IMR-90 (cell line): ENCODE measurements around the gene DNAJB5. TPM values are rescaled to one million over a fixed set of nuclear protein-coding genes. Genes with fewer than 3 reads are reported as not detected.

ENCODE experiments used
- ATAC-seq: fragments of 200-7000 bp; cut with Tn5 transposase; 2 replicates; pipeline ENCODE4 v1.9.1; 2020; ENCODE audit warnings: low read depth, mild to moderate bottlenecking, moderate library complexity
- BruUV-seq: library from RNA; stranded (reverse); fragments of 400-500 nt; replicated peaks from 2 replicates; lab custom pipeline; 2021; lab: Mats Ljungman, UMichigan
- CTCF ChIA-PET: fragments of 300-600 bp; formaldehyde crosslinking; extraction: SDS; loops from one replicate; lab custom pipeline; 2021; ENCODE audit warnings: antibody characterized with exemption; lab: Yijun Ruan, JAX
- POLR2A ChIA-PET: fragments of 300-600 bp; sonication (Branson Sonifier 250); formaldehyde crosslinking; loops from one replicate; lab custom pipeline; 2022; ENCODE audit warnings: antibody characterized with exemption; ENCODE audit not compliant: unreplicated experiment; lab: Charles Lee
- DNase-seq: peaks from one replicate; pipeline ENCODE4 v3.0.0; 2013
- H2AFZ ChIP-seq: replicated peaks from 2 replicates; pipeline ENCODE3; 2013; ENCODE audit warnings: low read length, mild to moderate bottlenecking; ENCODE audit not compliant: poor library complexity
- H2AK5ac ChIP-seq: 2 replicates; pipeline ENCODE4 v1.6.1; 2013; ENCODE audit warnings: low read depth, low read length, inconsistent platforms
- H2AK9ac ChIP-seq: replicated peaks from 2 replicates; pipeline ENCODE3; 2013; ENCODE audit warnings: mild to moderate bottlenecking, low read depth, low read length, moderate library complexity; ENCODE audit not compliant: poor library complexity
- H2BK120ac ChIP-seq: 2 replicates; pipeline ENCODE4 v1.6.1; 2013; ENCODE audit warnings: low read depth, low read length, inconsistent platforms
- H2BK15ac ChIP-seq: 3 replicates; pipeline ENCODE4 v1.6.1; 2013; ENCODE audit warnings: low read depth, low read length, inconsistent platforms
- H2BK20ac ChIP-seq: 2 replicates; pipeline ENCODE4 v1.6.1; 2013; ENCODE audit warnings: low read depth, mild to moderate bottlenecking, inconsistent platforms, low read length, moderate library complexity
- H2BK5ac ChIP-seq: 2 replicates; pipeline ENCODE4 v1.6.1; 2013; ENCODE audit warnings: mild to moderate bottlenecking, low read depth, low read length, inconsistent platforms; ENCODE audit not compliant: poor library complexity, severe bottlenecking
- H3K14ac ChIP-seq: replicated peaks from 2 replicates; pipeline ENCODE4 v1.6.1; 2013; ENCODE audit warnings: low read depth, low read length, inconsistent platforms
- H3K18ac ChIP-seq: 2 replicates; pipeline ENCODE4 v1.6.1; 2013; ENCODE audit warnings: low read depth, low read length, control low read depth
- H3K23ac ChIP-seq: 2 replicates; pipeline ENCODE4 v1.6.1; 2013; ENCODE audit warnings: low read depth, low read length, inconsistent platforms
- H3K27ac ChIP-seq: 2 replicates; pipeline ENCODE4 v1.5.1; 2013; ENCODE audit warnings: mild to moderate bottlenecking, control low read depth, low read length; ENCODE audit not compliant: insufficient read depth
- H3K27me3 ChIP-seq: 2 replicates; pipeline ENCODE4 v1.6.1; 2013; ENCODE audit warnings: low read length; ENCODE audit not compliant: control insufficient read depth, insufficient read depth
- H3K36me3 ChIP-seq: 2 replicates; pipeline ENCODE4 v1.6.1; 2013; ENCODE audit warnings: low read length, mixed read lengths; ENCODE audit not compliant: control insufficient read depth, insufficient read depth
- H3K4ac ChIP-seq: 2 replicates; pipeline ENCODE4 v1.6.1; 2013; ENCODE audit warnings: low read depth, low read length, inconsistent platforms
- H3K4me1 ChIP-seq: 2 replicates; pipeline ENCODE4 v1.6.1; 2013; ENCODE audit warnings: low read length, mixed read lengths; ENCODE audit not compliant: control insufficient read depth, insufficient read depth
- H3K4me2 ChIP-seq: 2 replicates; pipeline ENCODE4 v1.6.1; 2013; ENCODE audit warnings: low read depth, mild to moderate bottlenecking, control low read depth, low read length, moderate library complexity
- H3K4me3 ChIP-seq: 2 replicates; pipeline ENCODE4 v1.5.1; 2013; ENCODE audit warnings: low read depth, mild to moderate bottlenecking, control low read depth, low read length, moderate library complexity; ENCODE audit not compliant: insufficient read depth
- H3K56ac ChIP-seq: 2 replicates; pipeline ENCODE4 v1.6.1; 2013; ENCODE audit warnings: low read length, inconsistent platforms; ENCODE audit not compliant: insufficient read depth; ENCODE audit errors: extremely low read depth
- H3K79me1 ChIP-seq, 2 experiments: 2 replicates each; pipeline ENCODE4 v1.6.1; 2013; ENCODE audit warnings: low read length in 2 of 2, inconsistent platforms in 1 of 2, low read depth in 1 of 2
- H3K9ac ChIP-seq: 2 replicates; pipeline ENCODE4 v1.6.1; 2013; ENCODE audit warnings: low read depth, low read length, control low read depth
- H3K9me1 ChIP-seq: 2 replicates; pipeline ENCODE4 v1.6.1; 2013; ENCODE audit warnings: low read length, inconsistent platforms; ENCODE audit not compliant: insufficient read depth
- H3K9me3 ChIP-seq: 2 replicates; pipeline ENCODE4 v1.6.1; 2013; ENCODE audit warnings: low read length; ENCODE audit not compliant: control insufficient read depth, insufficient read depth
- H4K20me1 ChIP-seq: 2 replicates; pipeline ENCODE4 v1.6.1; 2013; ENCODE audit warnings: low read length, inconsistent platforms; ENCODE audit not compliant: insufficient read depth
- H4K5ac ChIP-seq: 2 replicates; pipeline ENCODE4 v1.6.1; 2013; ENCODE audit warnings: mild to moderate bottlenecking, low read depth, low read length, control low read depth
- H4K8ac ChIP-seq, 2 experiments: 2 replicates each; pipeline ENCODE4 v1.6.1; 2013; ENCODE audit warnings: low read depth in 2 of 2, low read length in 2 of 2, control low read depth in 1 of 2, inconsistent platforms in 1 of 2
- H4K91ac ChIP-seq: 2 replicates; pipeline ENCODE4 v1.6.1; 2013; ENCODE audit warnings: low read depth, low read length, inconsistent platforms; ENCODE audit not compliant: insufficient read depth
- BHLHE40 ChIP-seq: fragments of 150-350 bp; IDR thresholded peaks from 2 replicates; pipeline ENCODE4 v1.6.1; 2016; ENCODE audit warnings: mild to moderate bottlenecking, low read depth, low read length
- CEBPB ChIP-seq: IDR thresholded peaks from 2 replicates; pipeline ENCODE4 v1.6.1; 2012; ENCODE audit warnings: low read depth, low read length, improper control_type of control experiment
- CHD1 ChIP-seq: IDR thresholded peaks from 2 replicates; pipeline ENCODE4 v1.6.1; 2012; ENCODE audit warnings: low read depth, low read length, improper control_type of control experiment
- CTCF ChIP-seq: conservative IDR thresholded peaks from 2 replicates; pipeline ENCODE4 v1.5.1; 2012; ENCODE audit warnings: mild to moderate bottlenecking, low read depth, low read length, improper control_type of control experiment
- ELK1 ChIP-seq: fragments of 150-350 bp; IDR thresholded peaks from 2 replicates; pipeline ENCODE4 v1.6.1; 2016; ENCODE audit warnings: low read depth, mild to moderate bottlenecking, low read length, moderate library complexity, borderline replicate concordance
- FOS ChIP-seq: fragments of 150-350 bp; IDR thresholded peaks from 2 replicates; pipeline ENCODE4 v1.6.1; 2016; ENCODE audit warnings: low read depth, low read length
- MAFK ChIP-seq: IDR thresholded peaks from 2 replicates; pipeline ENCODE4 v1.6.1; 2012; ENCODE audit warnings: low read depth, low read length, improper control_type of control experiment
- MAZ ChIP-seq: IDR thresholded peaks from 2 replicates; pipeline ENCODE4 v1.6.1; 2012; ENCODE audit warnings: low read depth, mild to moderate bottlenecking, low read length, improper control_type of control experiment, moderate library complexity, borderline replicate concordance
- MXI1 ChIP-seq: IDR thresholded peaks from 2 replicates; pipeline ENCODE4 v1.6.1; 2012; ENCODE audit warnings: low read depth, mild to moderate bottlenecking, low read length, moderate library complexity, borderline replicate concordance
- NFE2L2 ChIP-seq: fragments of 150-350 bp; IDR thresholded peaks from 2 replicates; pipeline ENCODE4 v1.6.1; 2016; ENCODE audit warnings: low read depth, mild to moderate bottlenecking, low read length
- POLR2A ChIP-seq: IDR thresholded peaks from 2 replicates; pipeline ENCODE4 v1.6.1; 2012; ENCODE audit warnings: mild to moderate bottlenecking, low read depth, low read length
- RAD21 ChIP-seq: IDR thresholded peaks from 2 replicates; pipeline ENCODE4 v1.6.1; 2012; ENCODE audit warnings: low read length, improper control_type of control experiment
- RCOR1 ChIP-seq: IDR thresholded peaks from 2 replicates; pipeline ENCODE4 v1.6.1; 2012; ENCODE audit warnings: mild to moderate bottlenecking, low read length, improper control_type of control experiment; ENCODE audit not compliant: insufficient replicate concordance
- RFX5 ChIP-seq: IDR thresholded peaks from 2 replicates; pipeline ENCODE4 v1.8.0; 2012; ENCODE audit warnings: low read depth, mild to moderate bottlenecking, low read length, moderate library complexity
- SMC3 ChIP-seq: fragments of 150-350 bp; IDR thresholded peaks from 2 replicates; pipeline ENCODE4 v1.6.1; 2016; ENCODE audit warnings: low read depth, mild to moderate bottlenecking, antibody characterized with exemption, low read length, moderate library complexity
- WGBS, 2 experiments: methylation state at CpG; one replicate each; pipeline versions ENCODE4 v1.1.5 to v1.1.7; 2013; ENCODE audit warnings: missing lambda C conversion rate in 2 of 2; ENCODE audit not compliant: insufficient read length in 1 of 2; ENCODE audit errors: extremely low coverage in 2 of 2; 5-methylcytosine and 5-hydroxymethylcytosine counted together
- dilution Hi-C: fragments of 300-500 bp; cut with HindIII; formaldehyde crosslinking; loops from one replicate; pipeline ENCODE4 v1.14.3; 2018; ENCODE audit warnings: low sequenced_read_pairs; ENCODE audit not compliant: unreplicated experiment
- in situ Hi-C: fragments of 300-500 bp; cut with MboI; formaldehyde crosslinking; loops from 3 replicates; pipeline ENCODE4 v1.14.3; 2019; ENCODE audit warnings: low sequenced_read_pairs, inconsistent platforms, mixed read lengths
- intact Hi-C: fragments of 100-400 bp; cut with micrococcal nuclease; formaldehyde crosslinking; loops from 2 replicates; pipeline ENCODE4 v1.10.0; 2022
- polyA plus RNA-seq, 3 experiments: library from polyadenylated mRNA; depleted of rRNA; stranded (reverse); fragments of >200 nt; gene quantifications; 2 replicates each; pipeline ENCODE4 v1.2.3, GENCODE V29; 2012; ENCODE audit warnings: low replicate concordance in 1 of 3
- total RNA-seq: library from RNA; depleted of rRNA; stranded (reverse); fragments of >200 nt; gene quantifications from 2 replicates; pipeline ENCODE4 v1.2.3, GENCODE V29; 2012
- TF ChIP-seq, protein P1 (sequence below): fragments of 150-350 bp; IDR thresholded peaks from 2 replicates; pipeline ENCODE4 v1.6.1; 2017; ENCODE audit warnings: mild to moderate bottlenecking, antibody characterized with exemption, low read length, low read depth

The DNAJB5 gene
- total and polyA plus RNA-seq, 2 of the 4 experiments (the other 2 are of a cell fraction): 11.4 to 14.9 TPM

GRCh38 chr9:34976441-34976840 is 13.1 kb upstream of the DNAJB5 start:
- H2BK20ac ChIP-seq: no peak overlapping the region
- no peak overlapping the region for H3K9ac ChIP-seq
- H2AFZ ChIP-seq: no peak overlapping the region
- H2BK5ac ChIP-seq: no peak overlapping the region
- no peak overlapping the region for H3K4me2 ChIP-seq
- H3K4me1 ChIP-seq: no peaks in the 10 kb centered on the region
- no peaks in the 10 kb centered on the region for H4K20me1 ChIP-seq
- dilution Hi-C loops (no loop called here), in situ Hi-C loops (no loop called here), intact Hi-C loops (no loop called here)
- no peak overlapping the region for H3K14ac ChIP-seq
- no peak overlapping the region for H2BK15ac ChIP-seq
- no peaks in the 10 kb centered on the region for H3K36me3 ChIP-seq
- no peak overlapping the region for H2AK5ac ChIP-seq
- H3K18ac ChIP-seq: no peak overlapping the region
- H3K27me3 ChIP-seq: peaks cover 48% of the 10 kb centered on the region
- H3K4me3 ChIP-seq: no peak overlapping the region
- no peak overlapping the region for H4K8ac ChIP-seq
- WGBS, 2 experiments: 41% methylated on average over 4 of the region's 11 CpGs; no CpG with 5 or more reads in 1 of the 2 experiments
- H3K27ac ChIP-seq: no peak overlapping the region
- H4K91ac ChIP-seq: no peak overlapping the region
- no peaks in the 10 kb centered on the region for H3K79me1 ChIP-seq
- TF ChIP-seq CEBPB (no peak), SMC3 (no peak), MAFK (no peak), CHD1 (no peak), MXI1 (no peak), FOS (no peak), MAZ (no peak), BHLHE40 (no peak), RFX5 (no peak), RCOR1 (no peak), RAD21 (no peak), CTCF (no peak), NFE2L2 (no peak), POLR2A (no peak), ELK1 (no peak)
- TF ChIP-seq, protein P1, sequence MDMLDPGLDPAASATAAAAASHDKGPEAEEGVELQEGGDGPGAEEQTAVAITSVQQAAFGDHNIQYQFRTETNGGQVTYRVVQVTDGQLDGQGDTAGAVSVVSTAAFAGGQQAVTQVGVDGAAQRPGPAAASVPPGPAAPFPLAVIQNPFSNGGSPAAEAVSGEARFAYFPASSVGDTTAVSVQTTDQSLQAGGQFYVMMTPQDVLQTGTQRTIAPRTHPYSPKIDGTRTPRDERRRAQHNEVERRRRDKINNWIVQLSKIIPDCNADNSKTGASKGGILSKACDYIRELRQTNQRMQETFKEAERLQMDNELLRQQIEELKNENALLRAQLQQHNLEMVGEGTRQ: no peak
- no peak overlapping the region for H3K23ac ChIP-seq
- H3K4ac ChIP-seq: no peak overlapping the region
- CTCF ChIA-PET: no interaction called here
- no TSS peak for BruUV-seq
- H3K56ac ChIP-seq: no peak overlapping the region
- no peak overlapping the region for H4K5ac ChIP-seq
- ATAC-seq (no peak), DNase-seq (no peak)
- POLR2A ChIA-PET: no interaction called here
- no peaks in the 10 kb centered on the region for H3K9me1 ChIP-seq
- no peak overlapping the region for H2AK9ac ChIP-seq
- H2BK120ac ChIP-seq: no peak overlapping the region
- no peaks in the 10 kb centered on the region for H3K9me3 ChIP-seq
